DND-41 (cell line): ENCODE measurements around the gene FBXL15.

Source experiments
- ATAC-seq: fragments of 200-7000 bp; cut with Tn5 transposase; 3 replicates; pipeline ENCODE4 v1.9.1; 2021; ENCODE audit warnings: low read depth; ENCODE audit not compliant: insufficient read depth
- DNase-seq: peaks from one replicate; pipeline ENCODE4 v3.0.0-alpha.2; 2020
- H2AFZ ChIP-seq: 2 replicates; pipeline ENCODE4 v1.6.0; 2012; ENCODE audit warnings: low read depth, low read length
- H3K27ac ChIP-seq: 2 replicates; pipeline ENCODE4 v1.5.1; 2012; ENCODE audit warnings: low read length, inconsistent platforms
- H3K27me3 ChIP-seq: fragments of 200-600 bp; sonication (generic); 2 replicates; pipeline ENCODE4 v1.6.0; 2012; ENCODE audit warnings: low read length, mild to moderate bottlenecking, inconsistent platforms; ENCODE audit not compliant: insufficient read depth, poor library complexity
- H3K36me3 ChIP-seq: 2 replicates; pipeline ENCODE4 v1.5.1; 2012; ENCODE audit warnings: low read length, inconsistent platforms; ENCODE audit not compliant: insufficient read depth
- H3K4me1 ChIP-seq: 2 replicates; pipeline ENCODE4 v1.5.1; 2012; ENCODE audit warnings: mild to moderate bottlenecking, low read length; ENCODE audit not compliant: insufficient read depth
- H3K4me2 ChIP-seq: 2 replicates; pipeline ENCODE4 v1.6.0; 2012; ENCODE audit warnings: mild to moderate bottlenecking, moderate library complexity, low read length, inconsistent platforms; ENCODE audit not compliant: insufficient read depth
- H3K4me3 ChIP-seq, 2 experiments: fragments of 200-600 bp in 1 of 2; shearing (Covaris generic) in 1 of 2; 2 replicates each; pipeline ENCODE4 v1.5.1; 2012 to 2016; ENCODE audit warnings: inconsistent platforms in 2 of 2, low read length in 2 of 2, mild to moderate bottlenecking in 2 of 2, low read depth in 1 of 2, moderate library complexity in 1 of 2
- H3K79me2 ChIP-seq: 2 replicates; pipeline ENCODE4 v1.6.0; 2012; ENCODE audit warnings: low read length, inconsistent platforms; ENCODE audit not compliant: insufficient read depth
- H3K9ac ChIP-seq: 2 replicates; pipeline ENCODE4 v1.6.0; 2012; ENCODE audit warnings: low read depth, mild to moderate bottlenecking, inconsistent platforms, low read length, moderate library complexity
- H3K9me3 ChIP-seq: 2 replicates; pipeline ENCODE4 v1.5.1; 2012; ENCODE audit warnings: low read length, moderate library complexity, mild to moderate bottlenecking, inconsistent platforms; ENCODE audit not compliant: insufficient read depth, severe bottlenecking
- H4K20me1 ChIP-seq: 2 replicates; pipeline ENCODE4 v1.6.0; 2012; ENCODE audit warnings: low read length; ENCODE audit not compliant: insufficient read depth
- CTCF ChIP-seq: IDR thresholded peaks from 2 replicates; pipeline ENCODE4 v1.5.1; 2012; ENCODE audit warnings: borderline replicate concordance, low read length, moderate library complexity, mild to moderate bottlenecking; ENCODE audit not compliant: poor library complexity, severe bottlenecking; ENCODE audit errors: extremely low read depth
- EZH2 ChIP-seq: IDR thresholded peaks from 3 replicates; pipeline ENCODE4 v1.6.1; 2012; ENCODE audit warnings: borderline replicate concordance, low read depth, mild to moderate bottlenecking, moderate library complexity, low read length, inconsistent platforms; ENCODE audit not compliant: severe bottlenecking

FBXL15 gene

GRCh38 chr10:102410429-102411073, 10.1 kb upstream of the FBXL15 start:
- no peak overlapping the region for H3K27ac ChIP-seq
- H2AFZ ChIP-seq, result no peak overlapping the region
- no peaks in the 10 kb centered on the region for H3K36me3 ChIP-seq
- H3K4me1 ChIP-seq, result peaks cover 10% of the 10 kb centered on the region
- H4K20me1 ChIP-seq, result peaks cover 10% of the 10 kb centered on the region
- no peak overlapping the region for H3K4me2 ChIP-seq
- no peak overlapping the region for H3K4me3 ChIP-seq
- H3K79me2 ChIP-seq, result no peaks in the 10 kb centered on the region
- H3K27me3 ChIP-seq, result peaks cover 35% of the 10 kb centered on the region
- H3K9me3 ChIP-seq, result no peaks in the 10 kb centered on the region
- no peak for DNase-seq
- no peak for ATAC-seq
- no peak overlapping the region for H3K9ac ChIP-seq
- TF ChIP-seq CTCF, result no peak
- TF ChIP-seq EZH2, result no peak

- DNase-seq (no peak), ATAC-seq (no peak)
- H3K9ac ChIP-seq, result no peak overlapping the region
- no peak overlapping the region for H3K4me2 ChIP-seq
- H3K79me2 ChIP-seq, result no peaks in the 10 kb centered on the region
- H3K4me3 ChIP-seq, result no peak overlapping the region
- H3K4me1 ChIP-seq, result peaks cover 10% of the 10 kb centered on the region
- H3K27ac ChIP-seq, result no peak overlapping the region
- H3K36me3 ChIP-seq, result no peaks in the 10 kb centered on the region
- H3K27me3 ChIP-seq, result peaks cover 35% of the 10 kb centered on the region
- H3K9me3 ChIP-seq, result no peaks in the 10 kb centered on the region
- H4K20me1 ChIP-seq, result peaks cover 10% of the 10 kb centered on the region
- TF ChIP-seq CTCF, result no peak
- no peak overlapping the region for H2AFZ ChIP-seq
Observed at GRCh38 chr10:102411341-102412255, 9.0 kb upstream of the FBXL15 start.

DNA sequence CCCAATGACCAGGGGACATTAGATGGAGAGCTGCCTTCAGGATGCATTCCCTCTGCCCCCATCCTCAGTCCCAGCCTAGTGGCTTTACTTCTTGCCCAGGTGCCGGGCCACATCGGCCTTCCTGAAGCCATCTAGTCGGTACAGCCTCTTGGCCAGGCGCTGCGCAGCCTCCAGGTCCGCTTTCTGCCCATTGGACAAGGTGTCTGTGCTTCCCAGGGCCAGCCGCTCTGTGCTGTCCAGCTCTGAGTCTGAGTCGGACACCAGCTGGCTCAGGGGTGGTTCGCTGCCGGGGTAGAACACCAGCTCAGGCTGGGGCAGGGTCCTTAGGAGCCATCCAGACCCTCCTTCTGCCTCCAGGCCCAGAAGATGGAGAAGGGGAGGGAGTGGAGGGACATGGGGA, 8.3 kb upstream of the FBXL15 start:
- no peak overlapping the region for H3K4me3 ChIP-seq
- H3K9ac ChIP-seq, result no peak overlapping the region
- ATAC-seq, result no peak
- peaks cover 10% of the 10 kb centered on the region for H3K4me1 ChIP-seq
- no peak overlapping the region for H3K27ac ChIP-seq
- TF ChIP-seq CTCF (no peak), EZH2 (no peak)
- peaks cover 10% of the 10 kb centered on the region for H4K20me1 ChIP-seq
- no peaks in the 10 kb centered on the region for H3K79me2 ChIP-seq
- H3K36me3 ChIP-seq, result no peaks in the 10 kb centered on the region
- H3K4me2 ChIP-seq, result no peak overlapping the region
- no peak overlapping the region for H2AFZ ChIP-seq
- no peak for DNase-seq
- peaks cover 35% of the 10 kb centered on the region for H3K27me3 ChIP-seq
- H3K9me3 ChIP-seq, result no peaks in the 10 kb centered on the region
